CD8-positive, alpha-beta memory T cell (primary cell): ENCODE measurements around the gene HBD. TPM values are rescaled to one million over a fixed set of nuclear protein-coding genes. Genes with fewer than 3 reads are reported as not detected.
A peak's percentile ranks its signal among the peaks of the same experiment; 100 is the strongest.

Source experiments
- CTCF ChIA-PET: fragments of 350-600 bp; sonication (Branson Sonifier 250); formaldehyde crosslinking; loops from one replicate; lab custom pipeline; 2021; ENCODE audit warnings: antibody characterized with exemption; lab: Charles Lee
- POLR2A ChIA-PET: fragments of 350-600 bp; sonication (Branson Sonifier 250); formaldehyde crosslinking; loops from one replicate; lab custom pipeline; 2021; ENCODE audit warnings: antibody characterized with exemption; lab: Charles Lee
- DNase-seq, 5 donors: peaks; one replicate each; pipeline versions ENCODE4 v3.0.0 to v3.0.0-alpha.2; 2020 to 2022; ENCODE audit warnings: mixed read lengths in 1 of 5
- H3K27ac ChIP-seq: one replicate; pipeline ENCODE4 v1.7.0; 2013; ENCODE audit warnings: low read depth, mild to moderate bottlenecking, low read length, moderate library complexity
- H3K27me3 ChIP-seq: 2 replicates; pipeline ENCODE4 v1.7.0; 2013; ENCODE audit warnings: low read length, mild to moderate bottlenecking; ENCODE audit not compliant: insufficient read depth, poor library complexity, severe bottlenecking
- H3K36me3 ChIP-seq: 2 replicates; pipeline ENCODE4 v1.7.0; 2013; ENCODE audit warnings: mild to moderate bottlenecking, low read length, moderate library complexity; ENCODE audit not compliant: insufficient read depth
- H3K4me1 ChIP-seq: 2 replicates; pipeline ENCODE4 v1.7.0; 2013; ENCODE audit warnings: mild to moderate bottlenecking, low read length, moderate library complexity; ENCODE audit not compliant: insufficient read depth
- H3K4me3 ChIP-seq: 2 replicates; pipeline ENCODE4 v1.7.0; 2013; ENCODE audit warnings: mild to moderate bottlenecking, low read length
- H3K9me3 ChIP-seq: 2 replicates; pipeline ENCODE4 v1.7.0; 2013; ENCODE audit warnings: mild to moderate bottlenecking, low read length
- H3K27ac Mint-ChIP-seq, 8 donors: one replicate each; pipeline ENCODE4 v1.8.0; 2020 to 2021; ENCODE audit warnings: mixed read lengths in 8 of 8, mild to moderate bottlenecking in 6 of 8, inconsistent platforms in 3 of 8, moderate library complexity in 3 of 8
- H3K27me3 Mint-ChIP-seq, 2 donors: one replicate each; pipeline ENCODE4 v1.8.0; 2020 to 2021; ENCODE audit warnings: mixed read lengths in 2 of 2, mild to moderate bottlenecking in 1 of 2, moderate library complexity in 1 of 2
- H3K36me3 Mint-ChIP-seq, 3 donors: one replicate each; pipeline ENCODE4 v1.8.0; 2020 to 2021; ENCODE audit warnings: mixed read lengths in 3 of 3, inconsistent platforms in 1 of 3, mild to moderate bottlenecking in 1 of 3
- H3K4me1 Mint-ChIP-seq, 3 donors: one replicate each; pipeline ENCODE4 v1.8.0; 2020 to 2021; ENCODE audit warnings: mixed read lengths in 3 of 3, inconsistent platforms in 1 of 3, mild to moderate bottlenecking in 1 of 3
- H3K4me3 Mint-ChIP-seq, 7 donors: one replicate each; pipeline ENCODE4 v1.8.0; 2020 to 2021; ENCODE audit warnings: mixed read lengths in 7 of 7, mild to moderate bottlenecking in 6 of 7, moderate library complexity in 4 of 7, inconsistent platforms in 2 of 7
- H3K9me3 Mint-ChIP-seq, 5 donors: one replicate each; pipeline ENCODE4 v1.8.0; 2020 to 2022; ENCODE audit warnings: mixed read lengths in 5 of 5, mild to moderate bottlenecking in 3 of 5, moderate library complexity in 2 of 5, inconsistent platforms in 1 of 5
- polyA plus RNA-seq: library from polyadenylated mRNA; unstranded; fragments of 300-500 nt; fragmentation: Illumina TruSeq; gene quantifications from one replicate; pipeline ENCODE4 v1.2.3, GENCODE V29; 2021
- total RNA-seq, 2 experiments: library from RNA; stranded (reverse); gene quantifications; one replicate each; pipeline ENCODE4 v1.2.3, GENCODE V29; 2021

HBD gene
- total and polyA plus RNA-seq, 3 experiments from 2014 or later, result not detected

GRCh38 chr11:5242933-5243815 is 8.9 kb upstream of the HBD start:
- ChIA-PET CTCF (no interaction called here), POLR2A (no interaction called here)
- Mint-ChIP-seq H3K4me3 (no peak overlapping the region), H3K9me3 (no peaks in the 10 kb centered on the region), H3K27ac (no peak overlapping the region), H3K36me3 (no peaks in the 10 kb centered on the region), H3K27me3 (peaks cover 0 to 1% of the 10 kb centered on the region in 2 donors), H3K4me1 (no peaks in the 10 kb centered on the region)
- Histone ChIP-seq H3K4me1 (no peaks in the 10 kb centered on the region), H3K36me3 (no peaks in the 10 kb centered on the region), H3K27ac (peak overlapping the region; percentile 2), H3K9me3 (no peaks in the 10 kb centered on the region), H3K4me3 (no peak overlapping the region), H3K27me3 (no peaks in the 10 kb centered on the region)
- no peak for DNase-seq

GRCh38 chr11:5242208-5242607 is 7.9 kb upstream of the HBD start:
- Mint-ChIP-seq H3K36me3 (no peaks in the 10 kb centered on the region), H3K27me3 (peaks cover 1 to 3% of the 10 kb centered on the region in 2 donors), H3K4me3 (no peak overlapping the region), H3K27ac (no peak overlapping the region), H3K9me3 (peaks cover 0 to 1% (median 0%) of the 10 kb centered on the region in 5 donors), H3K4me1 (no peaks in the 10 kb centered on the region)
- Histone ChIP-seq H3K27me3 (no peaks in the 10 kb centered on the region), H3K4me3 (no peak overlapping the region), H3K36me3 (no peaks in the 10 kb centered on the region), H3K9me3 (no peaks in the 10 kb centered on the region), H3K27ac (no peak overlapping the region), H3K4me1 (no peaks in the 10 kb centered on the region)
- no peak for DNase-seq
- ChIA-PET POLR2A (no interaction called here), CTCF (no interaction called here)

DNA sequence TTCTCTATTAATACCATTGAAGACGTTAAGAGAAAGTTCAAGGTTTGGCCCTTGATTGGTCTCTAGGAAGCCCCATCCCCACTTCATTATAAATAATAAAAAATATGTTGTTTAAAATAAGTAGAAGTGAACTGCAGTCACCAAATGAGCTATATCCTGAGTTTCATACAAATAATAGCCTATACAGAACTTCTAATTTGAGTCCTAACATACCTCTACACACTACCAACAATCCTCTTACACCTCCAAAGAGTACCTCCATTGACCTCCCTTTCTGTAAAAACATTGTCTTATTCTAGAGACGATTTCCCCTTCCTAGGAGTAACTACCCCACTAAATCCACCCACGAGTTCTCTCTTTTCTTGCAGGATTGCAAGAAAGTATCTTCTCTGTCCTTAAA is 7.2 kb upstream of the HBD start:
- H3K4me1 ChIP-seq, result no peaks in the 10 kb centered on the region
- no peak for DNase-seq
- H3K27me3 ChIP-seq, result no peaks in the 10 kb centered on the region
- Mint-ChIP-seq H3K9me3 (peaks cover 0 to 2% (median 0%) of the 10 kb centered on the region in 5 donors), H3K27ac (no peak overlapping the region), H3K4me3 (no peak overlapping the region), H3K4me1 (no peaks in the 10 kb centered on the region), H3K27me3 (peaks cover 1 to 3% of the 10 kb centered on the region in 2 donors), H3K36me3 (no peaks in the 10 kb centered on the region)
- H3K9me3 ChIP-seq, result no peaks in the 10 kb centered on the region
- ChIA-PET POLR2A (no interaction called here), CTCF (no interaction called here)
- no peak overlapping the region for H3K4me3 ChIP-seq
- H3K27ac ChIP-seq, result no peak overlapping the region
- H3K36me3 ChIP-seq, result no peaks in the 10 kb centered on the region

- H3K27me3 ChIP-seq, result no peaks in the 10 kb centered on the region
- Mint-ChIP-seq H3K27ac (no peak overlapping the region), H3K4me3 (no peak overlapping the region), H3K27me3 (peaks cover 1 to 3% of the 10 kb centered on the region in 2 donors), H3K4me1 (no peaks in the 10 kb centered on the region), H3K36me3 (no peaks in the 10 kb centered on the region), H3K9me3 (peaks cover 0 to 2% (median 0%) of the 10 kb centered on the region in 5 donors)
- no peaks in the 10 kb centered on the region for H3K36me3 ChIP-seq
- POLR2A ChIA-PET, result no interaction called here
- CTCF ChIA-PET, result no interaction called here
- no peak overlapping the region for H3K27ac ChIP-seq
- no peaks in the 10 kb centered on the region for H3K4me1 ChIP-seq
- H3K4me3 ChIP-seq, result no peak overlapping the region
- no peak for DNase-seq
- H3K9me3 ChIP-seq, result no peaks in the 10 kb centered on the region
Observed at GRCh38 chr11:5240458-5240857, 6.2 kb upstream of the HBD start.

- ChIA-PET POLR2A (no interaction called here), CTCF (no interaction called here)
- Mint-ChIP-seq H3K9me3 (peaks cover 0 to 4% (median 0%) of the 10 kb centered on the region in 5 donors), H3K4me1 (no peaks in the 10 kb centered on the region), H3K27me3 (peaks cover 1 to 3% of the 10 kb centered on the region in 2 donors), H3K36me3 (no peaks in the 10 kb centered on the region), H3K27ac (no peak overlapping the region), H3K4me3 (no peak overlapping the region)
- Histone ChIP-seq H3K27ac (no peak overlapping the region), H3K4me1 (no peaks in the 10 kb centered on the region), H3K36me3 (no peaks in the 10 kb centered on the region), H3K27me3 (no peaks in the 10 kb centered on the region), H3K4me3 (no peak overlapping the region), H3K9me3 (no peaks in the 10 kb centered on the region)
- no peak for DNase-seq
Observed at GRCh38 chr11:5240056-5240455, 5.8 kb upstream of the HBD start.

GRCh38 chr11:5239046-5239445 is 4.8 kb upstream of the HBD start:
- no peaks in the 10 kb centered on the region for H3K4me1 ChIP-seq
- H3K36me3 ChIP-seq, result no peaks in the 10 kb centered on the region
- H3K4me3 Mint-ChIP-seq, result no peak overlapping the region
- no peak overlapping the region for H3K4me3 ChIP-seq
- no peak for DNase-seq
- H3K4me1 Mint-ChIP-seq, result peaks cover 0 to 3% (median 0%) of the 10 kb centered on the region in 3 donors
- H3K36me3 Mint-ChIP-seq, result no peaks in the 10 kb centered on the region
- peaks cover 2 to 3% of the 10 kb centered on the region in 2 donors for H3K27me3 Mint-ChIP-seq
- POLR2A ChIA-PET, result no interaction called here
- CTCF ChIA-PET, result no interaction called here
- no peak overlapping the region for H3K27ac Mint-ChIP-seq
- peaks cover 0 to 4% (median 0%) of the 10 kb centered on the region in 5 donors for H3K9me3 Mint-ChIP-seq
- no peaks in the 10 kb centered on the region for H3K9me3 ChIP-seq
- H3K27ac ChIP-seq, result no peak overlapping the region
- no peaks in the 10 kb centered on the region for H3K27me3 ChIP-seq

- DNase-seq, result no peak
- no peaks in the 10 kb centered on the region for H3K4me1 ChIP-seq
- H3K27ac Mint-ChIP-seq, result no peak overlapping the region
- no peaks in the 10 kb centered on the region for H3K27me3 ChIP-seq
- no peak overlapping the region for H3K27ac ChIP-seq
- POLR2A ChIA-PET, result no interaction called here
- no peak overlapping the region for H3K4me3 ChIP-seq
- no peaks in the 10 kb centered on the region for H3K36me3 ChIP-seq
- H3K4me3 Mint-ChIP-seq, result no peak overlapping the region
- H3K27me3 Mint-ChIP-seq, result peaks cover 3% of the 10 kb centered on the region in 2 donors
- no peaks in the 10 kb centered on the region for H3K9me3 ChIP-seq
- peaks cover 0 to 4% (median 0%) of the 10 kb centered on the region in 5 donors for H3K9me3 Mint-ChIP-seq
- H3K4me1 Mint-ChIP-seq, result peaks cover 0 to 3% (median 0%) of the 10 kb centered on the region in 3 donors
- H3K36me3 Mint-ChIP-seq, result no peaks in the 10 kb centered on the region
- CTCF ChIA-PET, result no interaction called here
Observed at GRCh38 chr11:5238486-5238885, 4.2 kb upstream of the HBD start.

DNA sequence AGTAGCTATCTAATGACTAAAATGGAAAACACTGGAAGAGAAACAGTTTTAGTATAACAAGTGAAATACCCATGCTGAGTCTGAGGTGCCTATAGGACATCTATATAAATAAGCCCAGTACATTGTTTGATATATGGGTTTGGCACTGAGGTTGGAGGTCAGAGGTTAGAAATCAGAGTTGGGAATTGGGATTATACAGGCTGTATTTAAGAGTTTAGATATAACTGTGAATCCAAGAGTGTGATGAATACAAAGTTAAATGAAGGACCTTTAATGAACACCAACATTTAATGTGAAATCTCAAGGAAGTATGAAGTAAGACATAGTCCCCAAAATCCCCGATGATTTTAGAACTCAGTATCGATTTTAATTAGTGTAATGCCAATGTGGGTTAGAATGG is 3.1 kb upstream of the HBD start:
- ChIA-PET CTCF (no interaction called here), POLR2A (no interaction called here)
- Histone ChIP-seq H3K9me3 (no peaks in the 10 kb centered on the region), H3K27ac (no peak overlapping the region), H3K4me3 (no peak overlapping the region), H3K36me3 (no peaks in the 10 kb centered on the region), H3K4me1 (no peaks in the 10 kb centered on the region), H3K27me3 (no peaks in the 10 kb centered on the region)
- Mint-ChIP-seq H3K4me3 (no peak overlapping the region), H3K27me3 (peaks cover 3% of the 10 kb centered on the region in 2 donors), H3K27ac (no peak overlapping the region), H3K9me3 (peaks cover 0 to 4% (median 0%) of the 10 kb centered on the region in 5 donors), H3K4me1 (peaks cover 0 to 3% (median 0%) of the 10 kb centered on the region in 3 donors), H3K36me3 (no peaks in the 10 kb centered on the region)
- no peak for DNase-seq
